Measurements from ENCODE around the gene ARL8B.

The ARL8B gene

DNA sequence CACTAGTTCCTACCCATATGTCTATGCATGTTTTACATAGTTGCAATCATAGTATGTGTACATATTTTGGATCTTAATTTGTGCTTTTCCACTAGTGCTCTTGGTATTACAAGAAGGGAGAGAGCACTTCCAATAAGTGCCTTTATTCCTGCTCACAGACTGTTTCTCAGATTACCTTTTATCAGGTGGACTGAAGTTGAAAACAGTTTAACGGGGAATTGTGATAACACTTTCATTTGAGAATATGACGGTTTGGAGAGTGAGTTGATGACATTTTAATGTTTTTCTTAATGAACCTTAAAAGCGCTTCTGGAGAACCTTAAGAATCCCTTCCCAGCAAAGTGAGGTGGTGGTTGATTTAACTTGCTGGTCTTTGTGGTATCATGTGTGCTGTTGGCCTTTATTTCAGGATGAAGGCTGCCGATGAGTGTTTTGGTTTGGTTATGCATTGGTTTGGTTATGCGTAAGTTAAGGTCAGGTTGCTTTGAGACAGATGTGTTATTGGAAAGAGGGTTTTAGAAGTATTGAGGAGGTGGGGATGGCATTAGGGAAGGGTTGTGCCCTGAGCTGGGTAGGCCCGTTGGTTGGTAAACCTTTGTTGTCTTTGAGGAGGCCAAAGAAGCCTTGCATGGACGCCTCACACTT lies 68.2 kb downstream of the ARL8B start:
- no peak overlapping the region for H3K4me3 ChIP-seq (replicated peaks in 1 of 2; ENCODE audit: low read depth in 2 of 2, low read length in 2 of 2)
- TF ChIP-seq, protein P1, sequence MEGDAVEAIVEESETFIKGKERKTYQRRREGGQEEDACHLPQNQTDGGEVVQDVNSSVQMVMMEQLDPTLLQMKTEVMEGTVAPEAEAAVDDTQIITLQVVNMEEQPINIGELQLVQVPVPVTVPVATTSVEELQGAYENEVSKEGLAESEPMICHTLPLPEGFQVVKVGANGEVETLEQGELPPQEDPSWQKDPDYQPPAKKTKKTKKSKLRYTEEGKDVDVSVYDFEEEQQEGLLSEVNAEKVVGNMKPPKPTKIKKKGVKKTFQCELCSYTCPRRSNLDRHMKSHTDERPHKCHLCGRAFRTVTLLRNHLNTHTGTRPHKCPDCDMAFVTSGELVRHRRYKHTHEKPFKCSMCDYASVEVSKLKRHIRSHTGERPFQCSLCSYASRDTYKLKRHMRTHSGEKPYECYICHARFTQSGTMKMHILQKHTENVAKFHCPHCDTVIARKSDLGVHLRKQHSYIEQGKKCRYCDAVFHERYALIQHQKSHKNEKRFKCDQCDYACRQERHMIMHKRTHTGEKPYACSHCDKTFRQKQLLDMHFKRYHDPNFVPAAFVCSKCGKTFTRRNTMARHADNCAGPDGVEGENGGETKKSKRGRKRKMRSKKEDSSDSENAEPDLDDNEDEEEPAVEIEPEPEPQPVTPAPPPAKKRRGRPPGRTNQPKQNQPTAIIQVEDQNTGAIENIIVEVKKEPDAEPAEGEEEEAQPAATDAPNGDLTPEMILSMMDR (IDR thresholded peaks at IDR 0.05; ENCODE audit: low read depth, low read length) = no peak
- no peak for DNase-seq (ENCODE audit: low read depth in 2 of 2)

DNA sequence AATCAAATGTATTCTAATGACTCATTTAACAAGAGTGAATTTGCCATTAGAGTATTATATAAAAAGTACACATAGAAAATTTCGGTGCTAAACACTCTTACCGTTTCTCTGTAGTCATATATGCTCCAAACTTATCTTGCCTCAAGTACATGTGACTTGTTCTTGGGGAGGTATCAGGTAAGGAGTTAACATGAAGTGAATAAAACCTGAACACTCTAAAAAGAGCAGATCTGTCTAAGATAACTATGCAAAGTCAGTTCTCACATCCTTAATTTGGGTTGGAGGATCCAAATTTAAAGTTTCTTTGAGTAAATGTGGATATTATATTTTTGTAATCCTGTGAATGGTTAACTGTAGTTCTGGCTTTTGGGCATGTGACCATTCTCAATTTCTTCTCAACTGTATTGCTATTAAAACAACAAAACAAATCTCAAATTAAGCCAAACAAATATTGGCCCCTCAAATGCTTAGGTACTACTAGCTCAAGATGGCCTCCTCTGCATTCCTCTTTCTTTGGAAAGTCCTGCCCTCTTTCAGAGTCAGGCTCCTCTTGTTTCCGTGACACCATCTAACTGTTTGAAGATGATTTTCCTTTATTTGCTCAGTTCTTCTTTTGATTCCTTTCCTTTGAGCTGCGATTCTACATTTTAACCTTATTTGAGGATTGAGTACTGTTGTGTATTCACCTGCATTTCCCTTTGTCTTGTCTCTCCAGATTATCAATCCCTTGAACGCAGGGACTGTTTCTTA lies 69.6 kb downstream of the ARL8B start:
- H3K4me3 ChIP-seq (replicated peaks in 1 of 2; ENCODE audit: low read depth in 2 of 2, low read length in 2 of 2) = no peak overlapping the region
- TF ChIP-seq, protein P1 (IDR thresholded peaks at IDR 0.05; ENCODE audit: low read depth, low read length) = no peak
- DNase-seq (ENCODE audit: low read depth in 2 of 2) = no peak

DNA sequence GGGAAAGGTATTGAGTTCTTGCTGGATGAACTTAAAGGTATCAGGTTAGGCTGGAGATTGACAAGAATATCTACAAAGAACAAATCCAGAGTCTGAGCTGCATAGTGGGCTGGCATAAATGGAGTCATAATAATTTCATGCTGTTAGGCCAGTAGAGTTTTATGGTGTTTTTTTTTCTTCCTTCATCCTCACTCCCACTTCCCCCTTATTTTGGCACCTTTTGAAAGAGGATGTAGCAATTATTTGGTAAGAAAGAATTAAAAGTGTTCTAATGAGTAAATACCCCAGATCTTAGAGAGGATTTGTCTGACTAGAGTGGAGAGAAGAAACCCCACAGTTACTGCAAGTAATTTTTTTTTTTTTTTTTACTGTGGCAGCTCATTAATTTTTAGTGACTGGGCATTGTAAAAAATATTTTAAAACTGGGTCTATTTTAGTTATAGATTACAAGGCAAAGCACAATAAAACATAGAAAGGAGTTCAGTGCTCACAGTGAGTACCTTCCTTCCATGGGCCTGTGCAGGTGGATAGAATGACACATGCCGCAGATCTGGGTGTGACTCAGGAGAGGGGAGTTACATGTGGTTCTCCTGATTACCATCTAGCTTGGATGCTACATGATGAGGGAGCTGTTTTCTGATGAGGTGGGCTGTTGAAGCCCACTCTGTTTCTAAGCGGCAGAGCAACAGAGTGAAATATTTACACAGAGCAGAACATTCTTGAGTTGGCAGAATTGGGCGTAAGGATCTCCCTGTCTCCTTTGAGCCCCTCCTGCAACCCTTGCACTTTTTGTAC lies 70.7 kb downstream of the ARL8B start:
- TF ChIP-seq, protein P1 (IDR thresholded peaks at IDR 0.05; ENCODE audit: low read depth, low read length) = no peak
- no peak overlapping the region for H3K4me3 ChIP-seq (replicated peaks in 1 of 2; ENCODE audit: low read depth in 2 of 2, low read length in 2 of 2)
- no peak for DNase-seq (ENCODE audit: low read depth in 2 of 2)

DNA sequence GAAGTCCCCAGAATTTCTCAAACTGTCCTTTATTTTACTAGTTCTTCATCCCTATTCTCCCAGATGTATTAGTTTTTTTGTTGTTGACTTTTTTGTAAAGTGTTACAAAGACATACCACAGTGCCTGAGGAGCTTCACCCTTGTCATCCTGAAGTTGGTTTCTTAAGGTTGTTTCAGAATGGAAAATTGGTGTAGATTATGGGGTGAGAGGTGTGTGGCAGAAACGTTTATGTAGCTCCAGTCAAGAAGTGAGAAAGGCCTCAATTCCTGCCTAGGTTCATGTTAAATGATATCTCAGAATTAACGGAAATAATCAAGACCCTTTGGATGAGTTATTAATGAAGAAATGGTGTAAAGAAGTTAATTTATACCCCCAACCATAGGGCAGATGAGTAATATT lies 72.2 kb downstream of the ARL8B start:
- TF ChIP-seq, protein P1 (IDR thresholded peaks at IDR 0.05; ENCODE audit: low read depth, low read length) = no peak
- no peak overlapping the region for H3K4me3 ChIP-seq (replicated peaks in 1 of 2; ENCODE audit: low read depth in 2 of 2, low read length in 2 of 2)
- no peak for DNase-seq (ENCODE audit: low read depth in 2 of 2)

DNA sequence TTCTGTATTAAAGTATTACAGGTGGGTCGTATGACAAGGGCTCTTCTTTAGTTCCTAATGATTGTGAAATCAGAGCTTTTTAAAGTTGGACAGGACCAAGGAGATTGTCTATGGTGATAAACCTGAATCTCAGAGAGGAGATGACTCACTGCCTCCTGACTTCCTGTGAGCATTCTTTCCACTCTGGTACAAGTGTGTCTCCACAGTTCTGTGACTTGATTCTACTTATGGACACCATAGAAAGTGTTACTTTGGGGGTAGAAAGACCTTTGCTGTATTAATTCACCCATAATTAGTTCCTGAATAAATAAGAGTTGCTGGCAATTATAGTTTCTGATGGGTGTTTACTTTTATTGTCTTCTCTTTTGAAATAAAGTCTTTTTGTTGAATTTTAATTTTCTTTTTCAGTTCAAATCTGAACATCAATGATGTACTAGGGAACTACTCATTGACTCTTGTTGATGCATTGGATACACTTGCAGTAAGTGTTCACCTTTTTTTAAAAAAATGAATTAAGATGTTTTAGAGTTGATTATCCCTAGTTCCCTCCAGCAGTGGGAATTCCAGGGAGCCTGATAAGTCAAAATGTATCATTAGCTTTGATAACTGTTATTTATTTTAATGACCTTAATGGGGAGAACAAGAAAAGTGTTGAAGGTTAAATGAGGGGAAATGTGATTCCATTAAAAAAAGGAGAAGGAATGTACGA lies 72.9 kb downstream of the ARL8B start:
- no peak overlapping the region for H3K4me3 ChIP-seq (replicated peaks in 1 of 2; ENCODE audit: low read depth in 2 of 2, low read length in 2 of 2)
- TF ChIP-seq, protein P1 (IDR thresholded peaks at IDR 0.05; ENCODE audit: low read depth, low read length) = no peak
- DNase-seq (ENCODE audit: low read depth in 2 of 2) = peak; percentile 76 to 87

DNA sequence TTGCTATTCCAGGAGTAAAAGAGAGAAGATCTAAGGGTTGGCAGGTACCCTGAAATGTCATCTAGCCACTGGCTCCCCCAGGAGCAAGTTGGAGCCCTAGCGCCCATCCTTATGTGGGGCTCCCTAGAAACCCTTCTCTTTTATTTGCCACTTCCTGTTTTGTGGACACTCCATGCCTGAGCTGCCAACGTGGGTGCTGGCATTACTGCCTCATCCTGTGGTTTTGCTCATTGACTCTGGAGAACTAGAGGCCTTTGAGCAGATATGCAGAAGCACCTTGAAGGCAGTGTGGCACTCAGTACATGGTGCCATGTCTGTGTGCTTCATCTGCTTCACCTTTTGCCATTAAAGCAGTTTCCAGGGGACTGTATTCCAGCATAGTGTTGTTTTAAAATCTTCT lies 73.5 kb downstream of the ARL8B start:
- peak in 1 of 2 donors; percentile 20 for DNase-seq (ENCODE audit: low read depth in 2 of 2)
- H3K4me3 ChIP-seq (replicated peaks in 1 of 2; ENCODE audit: low read depth in 2 of 2, low read length in 2 of 2) = no peak overlapping the region

More for the DNA sequence above, 73.5 kb downstream of the ARL8B start:
- TF ChIP-seq, protein P1 (IDR thresholded peaks at IDR 0.05; ENCODE audit: low read depth, low read length) = no peak

Data from cardiac fibroblast (primary cell).